Transverse colon (tissue), 4 donors: Measurements from ENCODE around the gene ST3GAL4. TPM values are rescaled to one million over a fixed set of nuclear protein-coding genes. Genes with fewer than 3 reads are reported as not detected.

ENCODE experiments used
- DNase-seq: peaks from one replicate; pipeline ENCODE4 v3.0.0-alpha.2; 2019
- H3K27ac ChIP-seq, 4 donors: fragments of 200-600 bp; sonication (generic); 2 replicates each; pipeline ENCODE4 v1.5.1; 2016 to 2018; ENCODE audit warnings: inconsistent platforms in 4 of 4
- H3K27me3 ChIP-seq: fragments of 200-600 bp; sonication (generic); 2 replicates; pipeline ENCODE4 v1.5.1; 2017; ENCODE audit warnings: inconsistent platforms
- H3K36me3 ChIP-seq, 4 donors: fragments of 200-600 bp; sonication (generic); 2 replicates each; pipeline ENCODE4 v1.5.1; 2017 to 2019; ENCODE audit warnings: inconsistent platforms in 4 of 4
- H3K4me1 ChIP-seq, 4 donors: fragments of 200-600 bp; sonication (generic); 2 replicates each; pipeline ENCODE4 v1.5.1; 2017 to 2020; ENCODE audit warnings: inconsistent platforms in 4 of 4
- H3K4me3 ChIP-seq, 4 donors: fragments of 200-600 bp; sonication (generic); 1 replicate in 1 of 4; 2 replicates in 3 of 4; pipeline versions ENCODE4 v1.5.1 to v1.6.1; 2017 to 2019; ENCODE audit warnings: inconsistent platforms in 4 of 4
- H3K9me3 ChIP-seq, 2 donors: fragments of 200-600 bp; sonication (generic); 2 replicates each; pipeline ENCODE4 v1.5.1; 2017 to 2019; ENCODE audit warnings: inconsistent platforms in 2 of 2
- CTCF ChIP-seq, 5 experiments: fragments of 200-600 bp in 3 of 5; fragments of 450-650 bp in 2 of 5; sonication (generic) in 3 of 5; IDR thresholded peaks; 1 replicate in 2 of 5; 2 replicates in 3 of 5; pipeline ENCODE4 v1.5.1; 2016 to 2017; ENCODE audit warnings: antibody characterized with exemption in 5 of 5, inconsistent platforms in 3 of 5, mild to moderate bottlenecking in 2 of 5, moderate library complexity in 1 of 5
- EP300 ChIP-seq: sonication (generic); formaldehyde crosslinking; IDR thresholded peaks from one replicate; pipeline ENCODE4 v1.6.1; 2017; ENCODE audit warnings: antibody characterized with exemption, low read depth
- POLR2A ChIP-seq: fragments of 450-650 bp; IDR thresholded peaks from one replicate; pipeline ENCODE4 v1.6.1; 2016; ENCODE audit warnings: antibody characterized with exemption, mild to moderate bottlenecking, moderate library complexity
- POLR2AphosphoS5 ChIP-seq, 3 donors: sonication (generic); formaldehyde crosslinking; IDR thresholded peaks; one replicate each; pipeline ENCODE4 v1.6.1; 2016; ENCODE audit warnings: antibody characterized with exemption in 3 of 3
- WGBS, 2 donors: methylation state at CpG; one replicate each; pipeline ENCODE4 v1.1.5; 2018; ENCODE audit warnings: low coverage in 1 of 2; 5-methylcytosine and 5-hydroxymethylcytosine counted together
- in situ Hi-C, 4 donors: fragments of 200-750 bp; cut with MboI; loops; one replicate each; pipeline versions ENCODE4 v1.15.0 to v1.15.1; 2017; ENCODE audit warnings: low sequenced_read_pairs in 3 of 4, low pct_ligation_motif_present in 1 of 4, low pct_unique_long_range_greater_than_20kb in 1 of 4
- intact Hi-C: fragments of 100-400 bp; cut with DNase I; formaldehyde crosslinking; loops from one replicate; pipeline ENCODE4 v1.15.1; 2023; ENCODE audit warnings: low total_unique reads
- total RNA-seq, 4 donors: library from RNA; depleted of rRNA; stranded (reverse); fragments of >200 nt; gene quantifications; one replicate each; pipeline ENCODE4 v1.1.0, GENCODE V29; 2016

ST3GAL4 gene
- total RNA-seq, 4 donors from 2014 or later, result 26.1 to 206 (median 166) TPM

GRCh38 chr11:126410649-126411048 lies 55.2 kb downstream of the ST3GAL4 start:
- WGBS, 2 donors, result 54 to 100% methylated on average over 1 to 6 of the region's 6 CpGs
- no peaks in the 10 kb centered on the region for H3K27me3 ChIP-seq
- TF ChIP-seq CTCF (IDR thresholded peaks at IDR 0.05) (no peak), POLR2A (no peak), EP300 (no peak), POLR2AphosphoS5 (IDR thresholded peaks at IDR 0.05) (no peak)

DNA sequence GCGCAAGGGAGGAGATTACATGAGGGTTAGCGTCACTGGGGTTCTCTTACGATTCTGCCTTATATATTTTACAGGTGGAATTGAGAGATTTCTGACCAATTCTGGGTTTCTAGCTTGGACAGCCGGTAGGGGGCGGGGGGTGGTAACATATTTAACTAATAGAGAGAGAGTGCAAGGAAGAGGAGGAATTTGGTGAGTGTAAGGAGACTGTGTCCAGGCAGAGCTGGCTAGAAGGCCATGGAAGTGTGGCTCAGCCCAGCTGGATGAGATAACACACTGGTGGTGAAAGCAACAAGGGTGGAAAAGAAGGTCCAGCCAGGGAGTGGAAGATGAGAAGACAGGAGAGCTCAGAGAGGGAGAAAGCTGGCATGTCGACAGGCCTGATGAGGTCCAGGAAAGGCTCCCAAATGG lies 56.5 kb downstream of the ST3GAL4 start:
- in situ Hi-C loops (loop anchor here in 2 of 4 donors (10.0 to 25.0 kb wide), 2 partner anchors 97 to 100 kb away; partner anchors contain the start of gene DCPS (in 1 of the 2)), intact Hi-C loops (no loop called here)
- Histone ChIP-seq H3K36me3 (no peaks in the 10 kb centered on the region), H3K27me3 (no peaks in the 10 kb centered on the region), H3K9me3 (no peaks in the 10 kb centered on the region), H3K4me3 (no peak overlapping the region), H3K27ac (peak overlapping the region in 3 of 4 donors; percentile 6 to 59 (median 11)), H3K4me1 (peaks cover 12 to 36% (median 24%) of the 10 kb centered on the region in 4 donors)
- no peak for DNase-seq
- no peak for TF ChIP-seq POLR2AphosphoS5 (IDR thresholded peaks at IDR 0.05)
- no peak for TF ChIP-seq CTCF (IDR thresholded peaks at IDR 0.05)
- TF ChIP-seq EP300, result no peak
- no peak for TF ChIP-seq POLR2A
- 80 to 82% methylated on average over 6 of the region's 6 CpGs for WGBS, 2 donors

More at GRCh38 chr11:126410649-126411048, 55.2 kb downstream of the ST3GAL4 start:
- Histone ChIP-seq H3K4me1 (peaks cover under 1 to 27% (median 17%) of the 10 kb centered on the region in 4 donors), H3K4me3 (no peak overlapping the region), H3K9me3 (no peaks in the 10 kb centered on the region), H3K36me3 (no peaks in the 10 kb centered on the region), H3K27ac (peak overlapping the region in 3 of 4 donors; percentile 22 to 59 (median 25))
- DNase-seq, result no peak
- in situ Hi-C loops, result loop anchor here in 2 of 4 donors (10.0 to 25.0 kb wide), 2 partner anchors 96 to 98 kb away; partner anchors contain the start of gene DCPS (in 1 of the 2)
- intact Hi-C loops, result no loop called here

GRCh38 chr11:126413426-126413825 lies 57.9 kb downstream of the ST3GAL4 start:
- in situ Hi-C loops (loop anchor here in 2 of 4 donors (10.0 to 25.0 kb wide), 2 partner anchors 99 to 101 kb away; partner anchors contain the start of gene DCPS (in 1 of the 2)), intact Hi-C loops (no loop called here)
- Histone ChIP-seq H3K27me3 (no peaks in the 10 kb centered on the region), H3K4me3 (no peak overlapping the region), H3K36me3 (no peaks in the 10 kb centered on the region), H3K9me3 (no peaks in the 10 kb centered on the region), H3K4me1 (peaks cover 16 to 37% (median 28%) of the 10 kb centered on the region in 4 donors), H3K27ac (peak overlapping the region; percentile 77 to 86 (median 82))
- no peak for TF ChIP-seq POLR2AphosphoS5 (IDR thresholded peaks at IDR 0.05)
- no peak for TF ChIP-seq POLR2A
- no peak for TF ChIP-seq CTCF (IDR thresholded peaks at IDR 0.05)
- no peak for TF ChIP-seq EP300
- WGBS, 2 donors, result 88% methylated on average over 11 of the region's 11 CpGs; no CpG with 5 or more reads in 1 of the 2 donors
- no peak for DNase-seq

GRCh38 chr11:126413843-126414405 lies 58.4 kb downstream of the ST3GAL4 start:
- Histone ChIP-seq H3K27me3 (no peaks in the 10 kb centered on the region), H3K27ac (peak overlapping the region; percentile 77 to 86 (median 82)), H3K9me3 (no peaks in the 10 kb centered on the region), H3K4me3 (no peak overlapping the region), H3K36me3 (no peaks in the 10 kb centered on the region), H3K4me1 (peaks cover 16 to 37% (median 28%) of the 10 kb centered on the region in 4 donors)
- 83% methylated on average over 9 of the region's 9 CpGs; no CpG with 5 or more reads in 1 of the 2 donors for WGBS, 2 donors
- in situ Hi-C loops, result loop anchor here in 2 of 4 donors (10.0 to 25.0 kb wide), 2 partner anchors 99 to 102 kb away; partner anchors contain the start of gene DCPS (in 1 of the 2)
- TF ChIP-seq POLR2A (no peak), CTCF (IDR thresholded peaks at IDR 0.05) (no peak), EP300 (no peak), POLR2AphosphoS5 (IDR thresholded peaks at IDR 0.05) (no peak)
- no peak for DNase-seq
- intact Hi-C loops, result no loop called here
